Measurements from ENCODE around the gene CARS2.
"Not testable (repeated sequence)": the region's sequence is repeated elsewhere in the genome, so short reads cannot be mapped to it uniquely, and the experiment has no call there.

Gene CARS2

DNA sequence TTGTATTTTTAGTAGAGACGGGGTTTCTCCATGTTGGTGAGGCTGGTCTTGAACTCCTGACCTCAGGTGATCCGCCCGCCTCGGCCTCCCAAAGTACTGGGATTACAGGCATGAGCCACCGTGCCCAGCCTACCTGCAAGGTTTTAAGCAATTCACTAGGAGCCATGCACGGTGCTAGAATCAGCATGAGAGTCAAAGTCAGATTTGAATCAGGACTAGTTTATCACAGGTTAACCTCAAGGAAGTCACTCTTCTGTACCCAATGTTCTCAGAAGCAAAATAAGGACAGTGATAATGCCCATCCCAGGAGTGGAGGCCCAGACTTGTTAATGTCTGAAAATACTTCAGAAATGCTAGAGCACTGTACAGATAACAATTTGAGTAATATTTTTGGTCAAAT, 20.2 kb upstream of the CARS2 start:
- not testable (repeated sequence) for H3K18ac ChIP-seq (ENCODE audit: low read depth in 1 of 2, low read length in 2 of 2); H3K14ac ChIP-seq (ENCODE audit: low read length in 2 of 2); DNase-seq; H3K4ac ChIP-seq (ENCODE audit: low read depth in 1 of 2, low read length in 2 of 2); H3K27ac ChIP-seq (ENCODE audit: low read length, poor library complexity, severe bottlenecking); H3K27me3 ChIP-seq (ENCODE audit: control insufficient read depth in 1 of 2, insufficient read depth in 1 of 2, low read length in 2 of 2); H3K9me3 ChIP-seq (ENCODE audit: control insufficient read depth, low read length); H2AFZ ChIP-seq (ENCODE audit: low read depth, low read length); H3K9ac ChIP-seq (ENCODE audit: low read length); H2BK5ac ChIP-seq (ENCODE audit: low read depth, low read length, poor library complexity, severe bottlenecking); H4K91ac ChIP-seq (ENCODE audit: low read length); H2BK120ac ChIP-seq (ENCODE audit: low read depth, low read length); H2BK15ac ChIP-seq (ENCODE audit: low read depth, poor library complexity, severe bottlenecking); H2AK5ac ChIP-seq (ENCODE audit: low read length, severe bottlenecking); H3K4me3 ChIP-seq (ENCODE audit: insufficient read depth in 1 of 2, low read depth in 1 of 2, low read length in 2 of 2); H2BK12ac ChIP-seq (ENCODE audit: low read length in 2 of 2); H3K23ac ChIP-seq (ENCODE audit: low read length in 2 of 2); H3K79me1 ChIP-seq (replicated peaks; ENCODE audit: low read length, poor library complexity, severe bottlenecking); H3K4me2 ChIP-seq (ENCODE audit: low read length, poor library complexity, severe bottlenecking); H4K8ac ChIP-seq (ENCODE audit: low read length); H3K4me1 ChIP-seq (ENCODE audit: control insufficient read depth, insufficient read depth, low read depth, low read length)
- WGBS, result 97% methylated on average over 6 of the region's 6 CpGs
- H3K36me3 ChIP-seq (ENCODE audit: control insufficient read depth in 1 of 2, insufficient read depth in 2 of 2, low read depth in 1 of 2, low read length in 2 of 2), result peaks cover 3 to 11% of the 10 kb centered on the region in 2 experiments

DNA sequence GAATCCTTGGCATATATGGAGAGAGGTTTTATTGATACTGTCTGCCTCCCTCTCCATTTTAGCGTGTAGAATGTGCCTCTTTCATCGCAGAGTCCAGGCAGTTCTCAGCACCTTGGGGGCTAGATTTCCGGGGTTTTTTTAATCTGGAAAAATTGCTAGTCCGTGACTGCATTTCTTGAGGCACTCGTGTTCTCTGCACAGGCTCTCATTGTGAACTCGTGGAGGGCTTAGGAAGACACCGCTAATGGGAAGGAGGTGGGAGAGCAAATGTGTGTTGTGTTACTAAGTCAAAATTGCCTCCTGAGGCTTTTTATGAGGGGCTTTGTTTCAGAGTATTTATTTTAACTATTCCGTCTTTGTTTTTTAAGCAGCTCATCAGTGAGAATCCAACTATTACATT, 17.7 kb upstream of the CARS2 start:
- Histone ChIP-seq H3K9me3 (ENCODE audit: control insufficient read depth, low read length) (no peaks in the 10 kb centered on the region), H3K79me1 (replicated peaks; ENCODE audit: low read length, poor library complexity, severe bottlenecking) (peaks cover 17% of the 10 kb centered on the region)

DNA sequence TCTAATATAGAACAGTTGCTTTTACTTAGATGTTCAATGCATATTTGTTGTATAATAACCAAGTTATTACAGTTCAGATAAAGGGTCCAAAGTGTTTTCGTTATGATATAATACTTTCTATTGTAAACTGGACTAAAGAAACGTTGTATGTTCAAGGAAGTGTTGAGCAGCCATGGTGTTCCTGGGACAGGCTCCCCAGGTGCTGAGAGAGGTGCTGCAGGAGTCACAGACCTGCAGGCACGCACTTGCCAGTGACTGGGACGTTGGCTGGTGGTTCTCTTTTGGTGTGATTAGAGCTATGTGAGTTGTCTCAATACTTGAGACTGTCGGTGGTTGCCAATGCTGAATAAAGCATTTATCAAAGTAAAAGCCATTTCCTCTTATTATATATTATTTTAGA, 17.1 kb upstream of the CARS2 start:
- no peak overlapping the region for H3K18ac ChIP-seq (ENCODE audit: low read depth in 1 of 2, low read length in 2 of 2)
- peak overlapping the region; percentile 81 for H2AK5ac ChIP-seq (ENCODE audit: low read length, severe bottlenecking)
- peaks cover 17% of the 10 kb centered on the region for H3K79me1 ChIP-seq (replicated peaks; ENCODE audit: low read length, poor library complexity, severe bottlenecking)
- H3K27me3 ChIP-seq (ENCODE audit: control insufficient read depth in 1 of 2, insufficient read depth in 1 of 2, low read length in 2 of 2), result no peaks in the 10 kb centered on the region
- H3K14ac ChIP-seq (ENCODE audit: low read length in 2 of 2), result no peak overlapping the region
- DNase-seq, result no peak
- H2BK12ac ChIP-seq (ENCODE audit: low read length in 2 of 2), result no peak overlapping the region
- H2BK5ac ChIP-seq (ENCODE audit: low read depth, low read length, poor library complexity, severe bottlenecking), result no peak overlapping the region
- H3K4me2 ChIP-seq (ENCODE audit: low read length, poor library complexity, severe bottlenecking), result no peak overlapping the region
- no peaks in the 10 kb centered on the region for H3K9me3 ChIP-seq (ENCODE audit: control insufficient read depth, low read length)
- H2BK15ac ChIP-seq (ENCODE audit: low read depth, poor library complexity, severe bottlenecking), result no peak overlapping the region
- WGBS, result 95% methylated on average over 4 of the region's 5 CpGs
- no peak overlapping the region for H3K23ac ChIP-seq (ENCODE audit: low read length in 2 of 2)
- no peak overlapping the region for H3K4me3 ChIP-seq (ENCODE audit: insufficient read depth in 1 of 2, low read depth in 1 of 2, low read length in 2 of 2)
- no peak overlapping the region for H2AFZ ChIP-seq (ENCODE audit: low read depth, low read length)
- no peak overlapping the region for H3K4ac ChIP-seq (ENCODE audit: low read depth in 1 of 2, low read length in 2 of 2)
- no peak overlapping the region for H4K8ac ChIP-seq (ENCODE audit: low read length)
- no peak overlapping the region for H3K9ac ChIP-seq (ENCODE audit: low read length)
- H4K91ac ChIP-seq (ENCODE audit: low read length), result no peak overlapping the region
- H3K27ac ChIP-seq (ENCODE audit: low read length, poor library complexity, severe bottlenecking), result no peak overlapping the region
- H3K36me3 ChIP-seq (ENCODE audit: control insufficient read depth in 1 of 2, insufficient read depth in 2 of 2, low read depth in 1 of 2, low read length in 2 of 2), result peaks cover 11 to 32% of the 10 kb centered on the region in 2 experiments
- H2BK120ac ChIP-seq (ENCODE audit: low read depth, low read length), result no peak overlapping the region
- H3K4me1 ChIP-seq (ENCODE audit: control insufficient read depth, insufficient read depth, low read depth, low read length), result peaks cover 11% of the 10 kb centered on the region

More for the DNA sequence above, 17.7 kb upstream of the CARS2 start:
- Histone ChIP-seq H2BK5ac (ENCODE audit: low read depth, low read length, poor library complexity, severe bottlenecking) (no peak overlapping the region), H3K4me3 (ENCODE audit: insufficient read depth in 1 of 2, low read depth in 1 of 2, low read length in 2 of 2) (no peak overlapping the region), H2AK5ac (ENCODE audit: low read length, severe bottlenecking) (no peak overlapping the region), H2BK120ac (ENCODE audit: low read depth, low read length) (no peak overlapping the region), H3K23ac (ENCODE audit: low read length in 2 of 2) (no peak overlapping the region), H3K9ac (ENCODE audit: low read length) (no peak overlapping the region), H4K91ac (ENCODE audit: low read length) (no peak overlapping the region), H2AFZ (ENCODE audit: low read depth, low read length) (no peak overlapping the region), H3K4me1 (ENCODE audit: control insufficient read depth, insufficient read depth, low read depth, low read length) (peaks cover 9% of the 10 kb centered on the region), H4K8ac (ENCODE audit: low read length) (no peak overlapping the region), H3K4ac (ENCODE audit: low read depth in 1 of 2, low read length in 2 of 2) (no peak overlapping the region), H3K4me2 (ENCODE audit: low read length, poor library complexity, severe bottlenecking) (peak overlapping the region; percentile 43), H2BK12ac (ENCODE audit: low read length in 2 of 2) (no peak overlapping the region), H3K27me3 (ENCODE audit: control insufficient read depth in 1 of 2, insufficient read depth in 1 of 2, low read length in 2 of 2) (no peaks in the 10 kb centered on the region), H3K18ac (ENCODE audit: low read depth in 1 of 2, low read length in 2 of 2) (no peak overlapping the region), H3K36me3 (ENCODE audit: control insufficient read depth in 1 of 2, insufficient read depth in 2 of 2, low read depth in 1 of 2, low read length in 2 of 2) (peaks cover 11 to 32% of the 10 kb centered on the region in 2 experiments), H3K14ac (ENCODE audit: low read length in 2 of 2) (no peak overlapping the region), H3K27ac (ENCODE audit: low read length, poor library complexity, severe bottlenecking) (peak overlapping the region; percentile 76), H2BK15ac (ENCODE audit: low read depth, poor library complexity, severe bottlenecking) (no peak overlapping the region)
- WGBS, result 95% methylated on average over 7 of the region's 8 CpGs
- no peak for DNase-seq

DNA sequence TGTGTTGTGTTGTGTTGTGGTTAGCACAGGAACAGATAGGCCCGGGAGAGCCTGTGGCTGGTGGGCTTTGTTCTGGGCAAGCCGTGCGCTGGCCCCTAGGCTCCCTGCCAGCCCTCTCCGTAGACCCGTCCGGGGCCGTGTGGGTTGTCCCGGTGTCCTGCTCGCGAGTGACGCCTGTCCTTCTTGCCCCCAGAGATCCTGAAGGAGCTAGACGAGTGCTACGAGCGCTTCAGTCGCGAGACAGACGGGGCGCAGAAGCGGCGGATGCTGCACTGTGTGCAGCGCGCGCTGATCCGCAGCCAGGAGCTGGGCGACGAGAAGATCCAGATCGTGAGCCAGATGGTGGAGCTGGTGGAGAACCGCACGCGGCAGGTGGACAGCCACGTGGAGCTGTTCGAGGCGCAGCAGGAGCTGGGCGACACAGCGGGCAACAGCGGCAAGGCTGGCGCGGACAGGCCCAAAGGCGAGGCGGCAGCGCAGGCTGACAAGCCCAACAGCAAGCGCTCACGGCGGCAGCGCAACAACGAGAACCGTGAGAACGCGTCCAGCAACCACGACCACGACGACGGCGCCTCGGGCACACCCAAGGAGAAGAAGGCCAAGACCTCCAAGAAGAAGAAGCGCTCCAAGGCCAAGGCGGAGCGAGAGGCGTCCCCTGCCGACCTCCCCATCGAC, 13.3 kb upstream of the CARS2 start:
- Histone ChIP-seq H3K14ac (ENCODE audit: low read length in 2 of 2) (no peak overlapping the region), H3K36me3 (ENCODE audit: control insufficient read depth in 1 of 2, insufficient read depth in 2 of 2, low read depth in 1 of 2, low read length in 2 of 2) (peaks cover 9 to 26% of the 10 kb centered on the region in 2 experiments), H3K27ac (ENCODE audit: low read length, poor library complexity, severe bottlenecking) (no peak overlapping the region), H2BK15ac (ENCODE audit: low read depth, poor library complexity, severe bottlenecking) (no peak overlapping the region), H3K4me1 (ENCODE audit: control insufficient read depth, insufficient read depth, low read depth, low read length) (peaks cover 12% of the 10 kb centered on the region), H3K23ac (ENCODE audit: low read length in 2 of 2) (peak overlapping the region in 1 of 2 experiments; percentile 1), H2BK120ac (ENCODE audit: low read depth, low read length) (no peak overlapping the region), H3K9ac (ENCODE audit: low read length) (no peak overlapping the region), H2AFZ (ENCODE audit: low read depth, low read length) (no peak overlapping the region), H3K18ac (ENCODE audit: low read depth in 1 of 2, low read length in 2 of 2) (no peak overlapping the region), H2BK5ac (ENCODE audit: low read depth, low read length, poor library complexity, severe bottlenecking) (no peak overlapping the region), H3K27me3 (ENCODE audit: control insufficient read depth in 1 of 2, insufficient read depth in 1 of 2, low read length in 2 of 2) (no peaks in the 10 kb centered on the region), H4K8ac (ENCODE audit: low read length) (peak overlapping the region; percentile 57), H3K79me1 (replicated peaks; ENCODE audit: low read length, poor library complexity, severe bottlenecking) (peaks cover 11% of the 10 kb centered on the region), H3K4me2 (ENCODE audit: low read length, poor library complexity, severe bottlenecking) (no peak overlapping the region), H4K91ac (ENCODE audit: low read length) (peak overlapping the region; percentile 46), H2BK12ac (ENCODE audit: low read length in 2 of 2) (no peak overlapping the region), H3K9me3 (ENCODE audit: control insufficient read depth, low read length) (no peaks in the 10 kb centered on the region), H3K4ac (ENCODE audit: low read depth in 1 of 2, low read length in 2 of 2) (peak overlapping the region in 1 of 2 experiments; percentile 31), H2AK5ac (ENCODE audit: low read length, severe bottlenecking) (no peak overlapping the region), H3K4me3 (ENCODE audit: insufficient read depth in 1 of 2, low read depth in 1 of 2, low read length in 2 of 2) (no peak overlapping the region)
- no peak for DNase-seq
- 98% methylated on average over 61 of the region's 61 CpGs for WGBS
